Endothelial cell of umbilical vein (primary cell): ENCODE measurements around the gene FAHD1. TPM values are rescaled to one million over a fixed set of nuclear protein-coding genes. Genes with fewer than 3 reads are reported as not detected.

ENCODE experiments used
- BruUV-seq: library from RNA; stranded (reverse); fragments of 400-500 nt; replicated peaks from 2 replicates; lab custom pipeline; 2021; lab: Mats Ljungman, UMichigan
- CTCF ChIA-PET: fragments of 300-600, 350-600 bp; sonication (Branson Sonifier 250); formaldehyde crosslinking; loops from one replicate; lab custom pipeline; 2021; ENCODE audit warnings: antibody characterized with exemption, inconsistent platforms; lab: Charles Lee
- POLR2A ChIA-PET: fragments of 300-600, 350-600 bp; sonication (Branson Sonifier 250); formaldehyde crosslinking; loops from one replicate; lab custom pipeline; 2021; ENCODE audit warnings: antibody characterized with exemption, inconsistent platforms; lab: Charles Lee
- DNase-seq: peaks from one replicate; pipeline ENCODE4 v3.0.0-alpha.2; 2011; ENCODE audit warnings: low read depth, low spot score
- FAIRE-seq: peaks from 2 replicates; lab custom pipeline; 2011; peaks lifted over from hg19 to GRCh38; lab: Jason Lieb, UNC
- H2AFZ ChIP-seq: 2 replicates; pipeline ENCODE4 v1.6.0; 2012; ENCODE audit warnings: low read depth, low read length, control low read depth, inconsistent platforms
- H3K27ac ChIP-seq: 2 replicates; pipeline ENCODE4 v1.5.1; 2011; ENCODE audit warnings: low read depth, mild to moderate bottlenecking, control low read depth, low read length, moderate library complexity; ENCODE audit not compliant: insufficient read depth
- H3K27me3 ChIP-seq, 2 experiments: 2 replicates each; pipeline versions ENCODE4 v1.6.0 to v1.6.1; 2011; ENCODE audit warnings: low read length in 2 of 2, mixed read lengths in 1 of 2; ENCODE audit not compliant: control insufficient read depth in 2 of 2, insufficient read depth in 2 of 2
- H3K36me3 ChIP-seq, 2 experiments: 2 replicates in 1 of 2; 3 replicates in 1 of 2; pipeline ENCODE4 v1.5.1; 2011; ENCODE audit warnings: low read length in 2 of 2, mild to moderate bottlenecking in 1 of 2, moderate library complexity in 1 of 2; ENCODE audit not compliant: control insufficient read depth in 2 of 2, insufficient read depth in 2 of 2; ENCODE audit errors: extremely low read depth in 1 of 2
- H3K4me1 ChIP-seq: 3 replicates; pipeline ENCODE4 v1.5.1; 2011; ENCODE audit warnings: mild to moderate bottlenecking, low read length; ENCODE audit not compliant: control insufficient read depth, insufficient read depth; ENCODE audit errors: extremely low read depth
- H3K4me2 ChIP-seq: 2 replicates; pipeline ENCODE4 v1.6.1; 2011; ENCODE audit warnings: low read length, control low read depth, mixed read lengths; ENCODE audit not compliant: insufficient read depth
- H3K4me3 ChIP-seq, 3 experiments: fragments of 200-600 bp in 1 of 3; sonication (generic), shearing (Covaris generic) in 1 of 3; replicated peaks in 1 of 3; 2 replicates each; pipeline ENCODE4 v1.5.1; 2011 to 2016; ENCODE audit warnings: control low read depth in 3 of 3, low read length in 3 of 3, mild to moderate bottlenecking in 2 of 3, inconsistent platforms in 1 of 3, low read depth in 1 of 3, moderate library complexity in 1 of 3; ENCODE audit not compliant: insufficient read depth in 1 of 3
- H3K79me2 ChIP-seq: 2 replicates; pipeline ENCODE4 v1.6.0; 2012; ENCODE audit warnings: low read length, inconsistent platforms; ENCODE audit not compliant: control insufficient read depth, insufficient read depth
- H3K9ac ChIP-seq: replicated peaks from 2 replicates; pipeline ENCODE3; 2011; ENCODE audit warnings: low read length, control low read depth; ENCODE audit not compliant: insufficient read depth; ENCODE audit errors: extremely low read depth
- H3K9me1 ChIP-seq: replicated peaks from 3 replicates; pipeline ENCODE4 v1.6.0; 2011; ENCODE audit warnings: mild to moderate bottlenecking, low read length; ENCODE audit not compliant: control insufficient read depth, insufficient read depth; ENCODE audit errors: extremely low read depth
- H3K9me3 ChIP-seq: replicated peaks from 2 replicates; pipeline ENCODE4 v1.5.1; 2012; ENCODE audit warnings: low read length, inconsistent platforms; ENCODE audit not compliant: control insufficient read depth, insufficient read depth
- H4K20me1 ChIP-seq: replicated peaks from 2 replicates; pipeline ENCODE3; 2011; ENCODE audit warnings: mild to moderate bottlenecking, low read length; ENCODE audit not compliant: control insufficient read depth, insufficient read depth; ENCODE audit errors: extremely low read depth
- EZH2 ChIP-seq: IDR thresholded peaks from 2 replicates; pipeline ENCODE4 v1.6.1; 2012; ENCODE audit warnings: borderline replicate concordance, low read depth, mild to moderate bottlenecking, moderate library complexity, low read length, inconsistent platforms; ENCODE audit not compliant: severe bottlenecking
- FOS ChIP-seq: IDR thresholded peaks from 2 replicates; pipeline ENCODE4 v1.6.1; 2011; ENCODE audit warnings: mild to moderate bottlenecking, low read length, moderate library complexity, borderline replicate concordance; ENCODE audit not compliant: insufficient read depth
- GATA2 ChIP-seq: IDR thresholded peaks from 2 replicates; pipeline ENCODE4 v1.7.0; 2011; ENCODE audit warnings: low read depth, mild to moderate bottlenecking, moderate library complexity, mixed read lengths, low read length; ENCODE audit not compliant: insufficient read length, insufficient read depth
- JUN ChIP-seq: IDR thresholded peaks from 2 replicates; pipeline ENCODE4 v1.6.1; 2011; ENCODE audit warnings: borderline replicate concordance, low read depth; ENCODE audit not compliant: insufficient read length, insufficient read depth
- MYC ChIP-seq: IDR thresholded peaks from one replicate; pipeline ENCODE4 v1.6.1; 2011; ENCODE audit warnings: mild to moderate bottlenecking, low read depth, low read length
- POLR2A ChIP-seq: IDR thresholded peaks from 2 replicates; pipeline ENCODE4 v1.6.1; 2012; ENCODE audit warnings: low read depth, mild to moderate bottlenecking, control low read depth, low read length
- POLR2AphosphoS5 ChIP-seq: IDR thresholded peaks from 2 replicates; pipeline ENCODE4 v1.6.1; 2012; ENCODE audit warnings: low read depth, mild to moderate bottlenecking, control low read depth, low read length, moderate library complexity; ENCODE audit not compliant: insufficient read depth
- dilution Hi-C: fragments of 300-500 bp; cut with MboI; formaldehyde crosslinking; loops from one replicate; pipeline ENCODE4 v1.15.0; 2019; ENCODE audit warnings: low sequenced_read_pairs; ENCODE audit not compliant: extremely low pct_ligation_motif_present
- intact Hi-C: fragments of 100-400 bp; cut with micrococcal nuclease; formaldehyde crosslinking; loops from one replicate; pipeline ENCODE4 v1.10.0; 2022
- polyA plus RNA-seq, 4 experiments: library from polyadenylated mRNA; depleted of rRNA in 3 of 4; stranded (reverse) in 3 of 4; unstranded in 1 of 4; fragments of >200 nt; gene quantifications; 2 replicates each; pipeline versions ENCODE4 v1.2.1 to v1.2.3, GENCODE V29; 2011 to 2012; ENCODE audit warnings: missing spikeins in 1 of 4
- total RNA-seq: library from RNA; stranded (reverse); gene quantifications from 2 replicates; pipeline ENCODE4 v1.2.3, GENCODE V29; 2021
- TF ChIP-seq, protein P1 (sequence below): IDR thresholded peaks from 2 replicates; pipeline ENCODE4 v1.6.1; 2011; ENCODE audit not compliant: insufficient read depth, insufficient read length
- TF ChIP-seq, protein P2 (sequence below), 2 donors: IDR thresholded peaks; 1 replicate in 1 of 2; 2 replicates in 1 of 2; pipeline ENCODE4 v1.5.1; 2011; ENCODE audit warnings: low read length in 2 of 2, mild to moderate bottlenecking in 2 of 2, moderate library complexity in 2 of 2, control low read depth in 1 of 2, inconsistent platforms in 1 of 2, low read depth in 1 of 2; ENCODE audit not compliant: insufficient read depth in 1 of 2; ENCODE audit errors: extremely low read depth in 1 of 2

FAHD1 gene
- total and polyA plus RNA-seq, 2 donors (not counting 3 experiments of a cell fraction or from before 2014, with no cell fraction given), result 44.8 to 69.2 TPM

- Histone ChIP-seq H3K36me3 (no peaks in the 10 kb centered on the region), H3K27ac (no peak overlapping the region), H3K9me1 (no peaks in the 10 kb centered on the region), H3K9me3 (no peaks in the 10 kb centered on the region), H4K20me1 (no peaks in the 10 kb centered on the region), H3K4me1 (no peaks in the 10 kb centered on the region), H3K4me3 (no peak overlapping the region), H3K4me2 (no peak overlapping the region), H2AFZ (no peak overlapping the region), H3K79me2 (no peaks in the 10 kb centered on the region), H3K27me3 (peaks cover 6 to 10% of the 10 kb centered on the region in 2 experiments), H3K9ac (no peak overlapping the region)
- ChIA-PET CTCF (interaction anchor here (0.6 to 1.6 kb wide), 4 partner anchors 14 to 38 kb away, joined by 3 to 4 read pairs (median 3); no protein-coding TSS in a partner anchor), POLR2A (no interaction called here)
- dilution Hi-C loops (no loop called here), intact Hi-C loops (no loop called here)
- no peak for FAIRE-seq
- no TSS peak for BruUV-seq
- no peak for DNase-seq
- TF ChIP-seq POLR2AphosphoS5 (no peak), MYC (no peak), POLR2A (no peak), EZH2 (no peak), JUN (no peak), FOS (no peak), GATA2 (no peak)
- TF ChIP-seq, protein P1, sequence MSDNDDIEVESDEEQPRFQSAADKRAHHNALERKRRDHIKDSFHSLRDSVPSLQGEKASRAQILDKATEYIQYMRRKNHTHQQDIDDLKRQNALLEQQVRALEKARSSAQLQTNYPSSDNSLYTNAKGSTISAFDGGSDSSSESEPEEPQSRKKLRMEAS, result no peak
- TF ChIP-seq, protein P2, sequence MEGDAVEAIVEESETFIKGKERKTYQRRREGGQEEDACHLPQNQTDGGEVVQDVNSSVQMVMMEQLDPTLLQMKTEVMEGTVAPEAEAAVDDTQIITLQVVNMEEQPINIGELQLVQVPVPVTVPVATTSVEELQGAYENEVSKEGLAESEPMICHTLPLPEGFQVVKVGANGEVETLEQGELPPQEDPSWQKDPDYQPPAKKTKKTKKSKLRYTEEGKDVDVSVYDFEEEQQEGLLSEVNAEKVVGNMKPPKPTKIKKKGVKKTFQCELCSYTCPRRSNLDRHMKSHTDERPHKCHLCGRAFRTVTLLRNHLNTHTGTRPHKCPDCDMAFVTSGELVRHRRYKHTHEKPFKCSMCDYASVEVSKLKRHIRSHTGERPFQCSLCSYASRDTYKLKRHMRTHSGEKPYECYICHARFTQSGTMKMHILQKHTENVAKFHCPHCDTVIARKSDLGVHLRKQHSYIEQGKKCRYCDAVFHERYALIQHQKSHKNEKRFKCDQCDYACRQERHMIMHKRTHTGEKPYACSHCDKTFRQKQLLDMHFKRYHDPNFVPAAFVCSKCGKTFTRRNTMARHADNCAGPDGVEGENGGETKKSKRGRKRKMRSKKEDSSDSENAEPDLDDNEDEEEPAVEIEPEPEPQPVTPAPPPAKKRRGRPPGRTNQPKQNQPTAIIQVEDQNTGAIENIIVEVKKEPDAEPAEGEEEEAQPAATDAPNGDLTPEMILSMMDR (IDR thresholded peaks at IDR 0.05; ENCODE audit: extremely low read depth in 1 of 2, insufficient read depth in 1 of 2, low read depth in 1 of 2, low read length in 2 of 2), result no peak
Observed at GRCh38 chr16:1851793-1852192, 24.8 kb downstream of the FAHD1 start.
